Vagina (tissue), 2 donors: ENCODE results near the gene EVX2.

ENCODE experiments used
- POLR2A ChIP-seq, 2 donors: fragments of 450-650 bp; IDR thresholded peaks; one replicate each; pipeline ENCODE4 v1.6.1; 2017; ENCODE audit warnings: antibody characterized with exemption in 2 of 2, mild to moderate bottlenecking in 2 of 2, moderate library complexity in 2 of 2
- POLR2AphosphoS5 ChIP-seq, 2 donors: sonication (generic); formaldehyde crosslinking; IDR thresholded peaks; one replicate each; pipeline ENCODE4 v1.9.0; 2017; ENCODE audit warnings: antibody characterized with exemption in 2 of 2, mild to moderate bottlenecking in 2 of 2, low read depth in 1 of 2; ENCODE audit not compliant: insufficient read depth in 1 of 2
- TF ChIP-seq, protein P1 (sequence below), 3 experiments: fragments of 450-650 bp in 2 of 3; fragments of 200-600 bp in 1 of 3; sonication (generic) in 1 of 3; IDR thresholded peaks; one replicate each; pipeline ENCODE4 v1.5.1; 2017 to 2019; ENCODE audit warnings: antibody characterized with exemption in 3 of 3, mild to moderate bottlenecking in 2 of 3, moderate library complexity in 2 of 3

- TF ChIP-seq POLR2AphosphoS5 (IDR thresholded peaks at IDR 0.05; ENCODE audit: insufficient read depth in 1 of 2, low read depth in 1 of 2) (no peak), POLR2A (IDR thresholded peaks at IDR 0.05) (no peak)
- TF ChIP-seq, protein P1, sequence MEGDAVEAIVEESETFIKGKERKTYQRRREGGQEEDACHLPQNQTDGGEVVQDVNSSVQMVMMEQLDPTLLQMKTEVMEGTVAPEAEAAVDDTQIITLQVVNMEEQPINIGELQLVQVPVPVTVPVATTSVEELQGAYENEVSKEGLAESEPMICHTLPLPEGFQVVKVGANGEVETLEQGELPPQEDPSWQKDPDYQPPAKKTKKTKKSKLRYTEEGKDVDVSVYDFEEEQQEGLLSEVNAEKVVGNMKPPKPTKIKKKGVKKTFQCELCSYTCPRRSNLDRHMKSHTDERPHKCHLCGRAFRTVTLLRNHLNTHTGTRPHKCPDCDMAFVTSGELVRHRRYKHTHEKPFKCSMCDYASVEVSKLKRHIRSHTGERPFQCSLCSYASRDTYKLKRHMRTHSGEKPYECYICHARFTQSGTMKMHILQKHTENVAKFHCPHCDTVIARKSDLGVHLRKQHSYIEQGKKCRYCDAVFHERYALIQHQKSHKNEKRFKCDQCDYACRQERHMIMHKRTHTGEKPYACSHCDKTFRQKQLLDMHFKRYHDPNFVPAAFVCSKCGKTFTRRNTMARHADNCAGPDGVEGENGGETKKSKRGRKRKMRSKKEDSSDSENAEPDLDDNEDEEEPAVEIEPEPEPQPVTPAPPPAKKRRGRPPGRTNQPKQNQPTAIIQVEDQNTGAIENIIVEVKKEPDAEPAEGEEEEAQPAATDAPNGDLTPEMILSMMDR (IDR thresholded peaks at IDR 0.05): no peak
These were observed 15.5 kb upstream of the EVX2 start for GRCh38 chr2:176099159-176099727.
